Kidney epithelial cell (primary cell): ENCODE data around the gene NCOA6. TPM values are rescaled to one million over a fixed set of nuclear protein-coding genes. Genes with fewer than 3 reads are reported as not detected.

Source experiments
- DNase-seq: peaks from one replicate; pipeline ENCODE4 v3.0.0-alpha.2; 2010; ENCODE audit warnings: low read depth
- H3K27me3 ChIP-seq: 2 replicates; pipeline ENCODE4 v1.6.0; 2011; ENCODE audit warnings: low read length; ENCODE audit not compliant: control insufficient read depth, insufficient read depth
- H3K36me3 ChIP-seq: 2 replicates; pipeline ENCODE4 v1.5.1; 2011; ENCODE audit warnings: low read length; ENCODE audit not compliant: control insufficient read depth, insufficient read depth
- H3K4me3 ChIP-seq: 2 replicates; pipeline ENCODE4 v1.5.1; 2011; ENCODE audit warnings: low read depth, mild to moderate bottlenecking, control low read depth, low read length
- CTCF ChIP-seq: IDR thresholded peaks from 2 replicates; pipeline ENCODE4 v1.5.1; 2011; ENCODE audit warnings: mild to moderate bottlenecking, moderate library complexity, low read length, control low read depth, inconsistent platforms; ENCODE audit not compliant: insufficient read depth, poor library complexity, severe bottlenecking
- total RNA-seq: library from RNA; depleted of rRNA; stranded (reverse); fragments of >200 nt; gene quantifications from 2 replicates; pipeline ENCODE4 v1.2.3, GENCODE V29; 2015

The NCOA6 gene
- total RNA-seq, 1 donor from 2014 or later: 18.0 TPM

- peak within 1 kb of the TSS; percentile 91 for H3K4me3 ChIP-seq
- no peak for TF ChIP-seq CTCF
- DNase-seq: peak; percentile 67
- no peaks in the 10 kb centered on the region for H3K36me3 ChIP-seq
- H3K27me3 ChIP-seq: no peaks in the 10 kb centered on the region
Measured at GRCh38 chr20:34704177-34705007, 121.1 kb downstream of the NCOA6 start, which contains the start of gene TP53INP2. Gene TP53INP2, plus strand, starts transcription at chr20:34704344. Its CDS starts 4,396 bp downstream, at chr20:34708740.

GRCh38 chr20:34703424-34704176 is 121.9 kb downstream of the NCOA6 start:
- DNase-seq: no peak
- no peaks in the 10 kb centered on the region for H3K27me3 ChIP-seq
- H3K4me3 ChIP-seq: peak overlapping the region; percentile 91
- no peak for TF ChIP-seq CTCF
- no peaks in the 10 kb centered on the region for H3K36me3 ChIP-seq

- Histone ChIP-seq H3K36me3 (no peaks in the 10 kb centered on the region), H3K4me3 (peak overlapping the region; percentile 91), H3K27me3 (no peaks in the 10 kb centered on the region)
- no peak for DNase-seq
- TF ChIP-seq CTCF: no peak
Measured at GRCh38 chr20:34703061-34703423, 122.4 kb downstream of the NCOA6 start.

GRCh38 chr20:34701405-34702085 is 123.9 kb downstream of the NCOA6 start:
- TF ChIP-seq CTCF: no peak
- DNase-seq: no peak
- Histone ChIP-seq H3K36me3 (no peaks in the 10 kb centered on the region), H3K27me3 (no peaks in the 10 kb centered on the region), H3K4me3 (no peak overlapping the region)

GRCh38 chr20:34693414-34693813 is 132.0 kb downstream of the NCOA6 start:
- no peaks in the 10 kb centered on the region for H3K36me3 ChIP-seq
- H3K27me3 ChIP-seq: no peaks in the 10 kb centered on the region
- H3K4me3 ChIP-seq: no peak overlapping the region
- no peak for DNase-seq
- TF ChIP-seq CTCF: no peak
